ENCODE results near the gene KCNMA1.

DNA sequence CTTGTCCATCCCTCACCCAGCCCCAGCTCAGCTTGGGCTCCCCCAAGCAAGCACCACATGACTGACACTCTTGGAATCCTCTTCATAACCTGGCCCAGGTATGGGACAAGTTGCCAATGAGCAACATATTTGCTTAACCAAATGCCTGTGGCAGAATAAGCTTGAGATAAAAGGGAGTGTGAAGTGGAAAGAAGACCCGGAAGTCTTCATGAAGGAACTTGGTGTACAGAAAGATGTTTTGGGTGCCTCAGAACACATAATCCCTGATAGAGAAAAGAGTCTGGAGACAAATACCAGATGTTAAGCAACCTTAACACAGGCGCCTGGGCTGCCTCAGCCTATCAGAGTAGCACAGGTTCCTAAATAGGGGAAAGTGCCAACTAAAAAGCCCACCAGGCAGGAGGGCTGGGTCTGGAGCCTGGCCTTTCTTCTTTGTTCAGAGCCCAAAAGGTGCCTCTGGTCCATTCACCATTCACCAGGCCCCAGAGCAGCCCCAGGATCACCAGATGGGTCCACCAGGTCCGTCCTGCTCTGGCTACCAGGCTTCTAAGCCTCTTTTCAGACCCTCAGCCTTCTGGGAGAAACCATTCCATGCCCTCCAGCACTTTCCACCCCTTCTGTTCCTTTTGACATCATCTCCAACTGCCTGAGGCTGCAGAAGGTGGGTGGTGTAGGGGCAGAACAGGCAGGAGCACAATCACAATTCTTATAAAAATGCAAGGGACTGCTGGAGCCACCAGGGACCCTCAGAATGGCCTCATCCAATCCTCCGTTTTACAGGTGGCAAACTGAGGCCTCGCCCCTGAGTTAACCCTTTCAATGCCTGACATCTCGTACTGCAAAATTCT lies 22.6 kb downstream of the KCNMA1 start:
- TF ChIP-seq POLR2A (IDR thresholded peaks at IDR 0.05), result no peak
- TF ChIP-seq, protein P1, sequence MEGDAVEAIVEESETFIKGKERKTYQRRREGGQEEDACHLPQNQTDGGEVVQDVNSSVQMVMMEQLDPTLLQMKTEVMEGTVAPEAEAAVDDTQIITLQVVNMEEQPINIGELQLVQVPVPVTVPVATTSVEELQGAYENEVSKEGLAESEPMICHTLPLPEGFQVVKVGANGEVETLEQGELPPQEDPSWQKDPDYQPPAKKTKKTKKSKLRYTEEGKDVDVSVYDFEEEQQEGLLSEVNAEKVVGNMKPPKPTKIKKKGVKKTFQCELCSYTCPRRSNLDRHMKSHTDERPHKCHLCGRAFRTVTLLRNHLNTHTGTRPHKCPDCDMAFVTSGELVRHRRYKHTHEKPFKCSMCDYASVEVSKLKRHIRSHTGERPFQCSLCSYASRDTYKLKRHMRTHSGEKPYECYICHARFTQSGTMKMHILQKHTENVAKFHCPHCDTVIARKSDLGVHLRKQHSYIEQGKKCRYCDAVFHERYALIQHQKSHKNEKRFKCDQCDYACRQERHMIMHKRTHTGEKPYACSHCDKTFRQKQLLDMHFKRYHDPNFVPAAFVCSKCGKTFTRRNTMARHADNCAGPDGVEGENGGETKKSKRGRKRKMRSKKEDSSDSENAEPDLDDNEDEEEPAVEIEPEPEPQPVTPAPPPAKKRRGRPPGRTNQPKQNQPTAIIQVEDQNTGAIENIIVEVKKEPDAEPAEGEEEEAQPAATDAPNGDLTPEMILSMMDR (IDR thresholded peaks at IDR 0.05), result no peak
- TF ChIP-seq EP300 (IDR thresholded peaks at IDR 0.05), result no peak
- TF ChIP-seq POLR2AphosphoS5 (IDR thresholded peaks at IDR 0.05), result peak in 1 of 4 donors; percentile 41
